ENCODE data around the gene ELAVL3. TPM values are rescaled to one million over a fixed set of nuclear protein-coding genes. Genes with fewer than 3 reads are reported as not detected.

Gene ELAVL3
- total RNA-seq, 4 donors from 2014 or later = not detected

GRCh38 chr19:11483366-11484111 lies 2.7 kb upstream of the ELAVL3 start:
- no peak for DNase-seq (ENCODE audit: low spot score in 2 of 2)
- Histone ChIP-seq H3K27me3 (peaks cover 0 to 65% of the 10 kb centered on the region in 2 donors), H3K9me3 (peaks cover 0 to 5% (median 0%) of the 10 kb centered on the region in 4 donors), H3K4me3 (no peak overlapping the region), H3K27ac (no peak overlapping the region), H3K4me1 (peaks cover 0 to 47% (median 22%) of the 10 kb centered on the region in 4 donors), H3K36me3 (peaks cover 0 to 55% (median 6%) of the 10 kb centered on the region in 3 donors)
- TF ChIP-seq, protein P1, sequence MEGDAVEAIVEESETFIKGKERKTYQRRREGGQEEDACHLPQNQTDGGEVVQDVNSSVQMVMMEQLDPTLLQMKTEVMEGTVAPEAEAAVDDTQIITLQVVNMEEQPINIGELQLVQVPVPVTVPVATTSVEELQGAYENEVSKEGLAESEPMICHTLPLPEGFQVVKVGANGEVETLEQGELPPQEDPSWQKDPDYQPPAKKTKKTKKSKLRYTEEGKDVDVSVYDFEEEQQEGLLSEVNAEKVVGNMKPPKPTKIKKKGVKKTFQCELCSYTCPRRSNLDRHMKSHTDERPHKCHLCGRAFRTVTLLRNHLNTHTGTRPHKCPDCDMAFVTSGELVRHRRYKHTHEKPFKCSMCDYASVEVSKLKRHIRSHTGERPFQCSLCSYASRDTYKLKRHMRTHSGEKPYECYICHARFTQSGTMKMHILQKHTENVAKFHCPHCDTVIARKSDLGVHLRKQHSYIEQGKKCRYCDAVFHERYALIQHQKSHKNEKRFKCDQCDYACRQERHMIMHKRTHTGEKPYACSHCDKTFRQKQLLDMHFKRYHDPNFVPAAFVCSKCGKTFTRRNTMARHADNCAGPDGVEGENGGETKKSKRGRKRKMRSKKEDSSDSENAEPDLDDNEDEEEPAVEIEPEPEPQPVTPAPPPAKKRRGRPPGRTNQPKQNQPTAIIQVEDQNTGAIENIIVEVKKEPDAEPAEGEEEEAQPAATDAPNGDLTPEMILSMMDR (IDR thresholded peaks at IDR 0.05) = no peak
- TF ChIP-seq EP300 (IDR thresholded peaks at IDR 0.05) = no peak
- no peak for TF ChIP-seq POLR2A (IDR thresholded peaks at IDR 0.05)
- 81 to 90% methylated on average over 21 to 22 of the region's 57 CpGs for WGBS, 2 donors

DNA sequence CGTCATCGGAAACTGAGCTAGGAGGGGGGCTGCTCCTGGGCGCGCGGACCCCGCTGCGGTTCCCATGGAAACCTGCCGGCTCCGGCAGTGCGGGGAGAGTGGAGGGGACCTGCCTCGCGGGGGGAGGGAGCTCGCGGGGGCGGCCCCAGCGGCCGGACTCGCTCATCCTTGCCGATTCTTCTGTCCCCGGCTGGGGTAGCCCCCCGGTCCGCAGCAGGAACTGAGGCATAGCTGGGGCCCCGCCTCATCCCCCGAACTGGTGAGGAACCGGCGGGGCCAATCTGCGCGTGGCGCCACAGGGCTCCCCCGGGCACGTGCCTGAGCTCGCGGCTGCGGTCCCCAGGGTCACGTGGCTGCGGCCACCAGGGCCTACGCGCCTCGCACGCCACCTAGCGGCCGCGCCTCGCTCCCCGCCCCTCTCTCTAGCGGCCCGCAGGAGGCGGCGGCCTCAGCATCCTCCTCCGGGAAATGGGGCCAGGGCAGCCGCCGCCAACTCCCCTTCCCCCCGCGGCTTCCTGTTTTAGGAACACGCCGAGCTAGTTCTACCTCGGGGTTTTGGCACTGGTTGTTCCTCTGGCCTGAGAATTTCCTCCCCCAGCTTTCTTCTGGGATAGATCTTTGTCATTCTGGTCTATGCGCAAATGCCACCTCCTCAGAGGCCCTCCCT lies 1.7 kb upstream of the ELAVL3 start:
- TF ChIP-seq EP300 (IDR thresholded peaks at IDR 0.05) (peak in 1 of 2 donors; percentile 51), POLR2A (IDR thresholded peaks at IDR 0.05) (no peak)
- TF ChIP-seq, protein P1 (IDR thresholded peaks at IDR 0.05) = peak; percentile 88 to 98 (median 90)
- WGBS, 2 donors = 5 to 6% methylated on average over 17 to 32 of the region's 58 CpGs
- peaks cover 0 to 47% (median 22%) of the 10 kb centered on the region in 4 donors for H3K4me1 ChIP-seq
- H3K4me3 ChIP-seq = peak overlapping the region; percentile 15 to 46 (median 29)
- H3K27ac ChIP-seq = no peak overlapping the region
- peak; percentile 55 to 71 for DNase-seq (ENCODE audit: low spot score in 2 of 2)
- H3K27me3 ChIP-seq = peaks cover 0 to 65% of the 10 kb centered on the region in 2 donors
- peaks cover 0 to 5% (median 0%) of the 10 kb centered on the region in 4 donors for H3K9me3 ChIP-seq
- H3K36me3 ChIP-seq = peaks cover 0 to 45% (median 6%) of the 10 kb centered on the region in 3 donors

GRCh38 chr19:11481534-11482383 lies 913 bp upstream of the ELAVL3 start:
- Histone ChIP-seq H3K9me3 (peaks cover 0 to 5% (median 0%) of the 10 kb centered on the region in 4 donors), H3K4me3 (peak overlapping the region in 3 of 4 donors; percentile 15 to 46 (median 33)), H3K27me3 (peaks cover 0 to 65% of the 10 kb centered on the region in 2 donors), H3K36me3 (peaks cover 0 to 37% (median 6%) of the 10 kb centered on the region in 3 donors), H3K27ac (no peak overlapping the region), H3K4me1 (peaks cover 0 to 47% (median 22%) of the 10 kb centered on the region in 4 donors)
- TF ChIP-seq POLR2A (IDR thresholded peaks at IDR 0.05) (no peak), EP300 (IDR thresholded peaks at IDR 0.05) (no peak)
- TF ChIP-seq, protein P1 (IDR thresholded peaks at IDR 0.05) = no peak
- DNase-seq (ENCODE audit: low spot score in 2 of 2) = peak in 1 of 2 donors; percentile 34
- WGBS, 2 donors = 8 to 9% methylated on average over 7 to 35 of the region's 50 CpGs

- Histone ChIP-seq H3K4me1 (peaks cover 0 to 47% (median 22%) of the 10 kb centered on the region in 4 donors), H3K27me3 (peaks cover 0 to 61% of the 10 kb centered on the region in 2 donors), H3K4me3 (peak overlapping the region in 1 of 4 donors; percentile 22), H3K27ac (no peak overlapping the region), H3K36me3 (peaks cover 0 to 21% (median 6%) of the 10 kb centered on the region in 3 donors), H3K9me3 (peaks cover 0 to 5% (median 0%) of the 10 kb centered on the region in 4 donors)
- no peak for TF ChIP-seq POLR2A (IDR thresholded peaks at IDR 0.05)
- TF ChIP-seq EP300 (IDR thresholded peaks at IDR 0.05) = no peak
- TF ChIP-seq, protein P1 (IDR thresholded peaks at IDR 0.05) = no peak
- 6 to 8% methylated on average over 36 to 43 of the region's 86 CpGs for whole genome bisulfite sequencing, 2 donors
- no peak for DNase-seq (ENCODE audit: low spot score in 2 of 2)
Observed at GRCh38 chr19:11479898-11480714, 740 bp downstream of the ELAVL3 start.

Data from tibial nerve (tissue), 4 donors.